Panc1 (cell line): ENCODE results near the gene ZNF419. TPM values are rescaled to one million over a fixed set of nuclear protein-coding genes. Genes with fewer than 3 reads are reported as not detected.
"Not testable (repeated sequence)": the region's sequence is repeated elsewhere in the genome, so short reads cannot be mapped to it uniquely, and the experiment has no call there.

ENCODE experiments used
- ATAC-seq: fragments of 200-7000 bp; cut with Tn5 transposase; 2 replicates; pipeline ENCODE4 v1.9.1; 2020; ENCODE audit warnings: mild to moderate bottlenecking, moderate library complexity
- BruUV-seq: library from RNA; stranded (reverse); fragments of 400-500 nt; replicated peaks from 2 replicates; lab custom pipeline; 2021; lab: Mats Ljungman, UMichigan
- CTCF ChIA-PET: fragments of 300-600 bp; sonication (Branson Sonifier 250); formaldehyde crosslinking; loops from one replicate; lab custom pipeline; 2022; ENCODE audit warnings: antibody characterized with exemption; lab: Charles Lee
- POLR2A ChIA-PET: fragments of 300-600 bp; sonication (Branson Sonifier 250); formaldehyde crosslinking; loops from one replicate; lab custom pipeline; 2022; ENCODE audit warnings: antibody characterized with exemption; lab: Charles Lee
- DNase-seq: peaks from one replicate; pipeline ENCODE4 v3.0.0-alpha.2; 2010; ENCODE audit warnings: low read depth, low spot score
- H3K27ac ChIP-seq: 2 replicates; pipeline ENCODE4 v1.5.1; 2011; ENCODE audit warnings: mild to moderate bottlenecking, low read length, inconsistent platforms
- H3K27me3 ChIP-seq: fragments of 200-500 bp; sonication (Bioruptor generic); 2 replicates; pipeline ENCODE4 v1.6.0; 2014; ENCODE audit warnings: low read length, inconsistent platforms; ENCODE audit not compliant: control insufficient read depth, insufficient read depth
- H3K36me3 ChIP-seq: fragments of 200-500 bp; sonication (Bioruptor generic); 2 replicates; pipeline ENCODE4 v1.5.1; 2014; ENCODE audit warnings: inconsistent platforms, mild to moderate bottlenecking, low read length, moderate library complexity; ENCODE audit not compliant: control insufficient read depth, insufficient read depth
- H3K4me1 ChIP-seq: 2 replicates; pipeline ENCODE4 v1.5.1; 2011; ENCODE audit warnings: inconsistent platforms, mild to moderate bottlenecking, low read length, moderate library complexity; ENCODE audit not compliant: control insufficient read depth, insufficient read depth
- H3K4me3 ChIP-seq, 2 experiments: 2 replicates each; pipeline ENCODE4 v1.5.1; 2011 to 2012; ENCODE audit warnings: low read depth in 2 of 2, low read length in 2 of 2, mild to moderate bottlenecking in 2 of 2, inconsistent platforms in 1 of 2, moderate library complexity in 1 of 2
- H3K9me3 ChIP-seq: fragments of 200-500 bp; sonication (Bioruptor generic); 2 replicates; pipeline ENCODE4 v1.5.1; 2014; ENCODE audit warnings: low read depth, mild to moderate bottlenecking, inconsistent platforms, low read length, moderate library complexity; ENCODE audit not compliant: control insufficient read depth, insufficient read depth
- POLR2AphosphoS5 ChIP-seq: IDR thresholded peaks from 2 replicates; pipeline ENCODE4 v1.6.1; 2012; ENCODE audit warnings: mild to moderate bottlenecking, low read depth, low read length, moderate library complexity
- SIN3A ChIP-seq: IDR thresholded peaks from 2 replicates; pipeline ENCODE4 v1.6.1; 2012; ENCODE audit warnings: low read depth, mild to moderate bottlenecking, low read length, moderate library complexity, borderline replicate concordance; ENCODE audit not compliant: insufficient read depth
- in situ Hi-C: cut with HindIII; loops from 2 replicates; pipeline ENCODE4 v1.10.0; 2016; ENCODE audit warnings: low sequenced_read_pairs, low pct_unique_long_range_greater_than_20kb
- intact Hi-C: fragments of 100-400 bp; cut with micrococcal nuclease; formaldehyde crosslinking; loops from one replicate; pipeline ENCODE4 v1.10.0; 2022; ENCODE audit not compliant: unreplicated experiment
- total RNA-seq: library from RNA; stranded (reverse); gene quantifications from one replicate; pipeline ENCODE4 v1.2.1, GENCODE V29; 2021; ENCODE audit not compliant: unreplicated experiment
- TF ChIP-seq, protein P1 (sequence below): fragments of 450-650 bp; IDR thresholded peaks from 2 replicates; pipeline ENCODE4 v1.5.1; 2017; ENCODE audit warnings: mild to moderate bottlenecking

ZNF419 gene
- total RNA-seq, 1 experiment from 2014 or later = 14.0 TPM

DNA sequence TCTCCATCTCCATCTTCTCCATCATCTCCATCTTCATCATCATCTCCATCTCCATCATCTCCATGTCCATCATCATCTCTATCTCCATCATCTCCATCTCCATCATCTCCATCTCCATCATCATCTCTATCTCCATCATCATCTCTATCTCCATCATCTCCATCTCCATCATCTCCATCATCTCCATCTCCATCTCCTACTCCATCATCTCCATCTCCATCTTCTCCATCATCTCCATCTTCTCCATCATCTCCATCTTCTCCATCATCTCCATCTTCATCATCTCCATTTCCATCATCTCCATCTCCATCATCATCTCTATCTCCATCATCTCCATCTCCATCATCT is 11.8 kb downstream of the ZNF419 start:
- CTCF ChIA-PET, ATAC-seq, H3K36me3 ChIP-seq, BruUV-seq, POLR2A ChIA-PET, H3K4me1 ChIP-seq, DNase-seq, intact Hi-C loops, H3K9me3 ChIP-seq, H3K27me3 ChIP-seq, H3K27ac ChIP-seq, in situ Hi-C loops: not testable (repeated sequence)
- peak overlapping the region; percentile 61 to 69; a peak in 2 of 4 replicates for H3K4me3 ChIP-seq

GRCh38 chr19:57499680-57500395 is 12.3 kb downstream of the ZNF419 start, which contains the start of gene ZNF773:
Gene ZNF773, plus strand, starts transcription at chr19:57499938. Its CDS starts 143 bp downstream, at chr19:57500081.
- H3K27me3 ChIP-seq, intact Hi-C loops, BruUV-seq, H3K4me1 ChIP-seq, H3K36me3 ChIP-seq, H3K9me3 ChIP-seq, CTCF ChIA-PET, in situ Hi-C loops: not testable (repeated sequence)
- POLR2A ChIA-PET = interaction anchor here (0.6 kb wide), 1 partner anchor 241 kb away, joined by 6 read pairs; no protein-coding TSS in a partner anchor
- peak within 1 kb of the TSS; percentile 61 to 69 for H3K4me3 ChIP-seq
- TF ChIP-seq SIN3A (0 out of 2 replicates have a peak, but pooled peaks have one; percentile 67), POLR2AphosphoS5 (peak; percentile 93)
- H3K27ac ChIP-seq = peak within 1 kb of the TSS; percentile 57
- DNase-seq = peak; percentile 81
- peak; percentile 100 for ATAC-seq

- Histone ChIP-seq H3K27ac (peak overlapping the region; percentile 39; the same call in 1 of the 2 replicates), H3K4me3 (peak overlapping the region; percentile 60 to 61)
- DNase-seq, in situ Hi-C loops, H3K9me3 ChIP-seq, CTCF ChIA-PET, H3K36me3 ChIP-seq, ATAC-seq, intact Hi-C loops, H3K4me1 ChIP-seq, H3K27me3 ChIP-seq: not testable (repeated sequence)
- TSS peak; percentile 62 for BruUV-seq
- POLR2A ChIA-PET = interaction anchor here (0.6 kb wide), 1 partner anchor 240 kb away, joined by 6 read pairs; no protein-coding TSS in a partner anchor
These were observed 12.8 kb downstream of the ZNF419 start for GRCh38 chr19:57500400-57500799.

- Histone ChIP-seq H3K36me3 (peaks cover 8% of the 10 kb centered on the region; the same call in 1 of the 2 replicates), H3K9me3 (peaks cover 41% of the 10 kb centered on the region; the same call in 1 of the 2 replicates), H3K27me3 (no peaks in the 10 kb centered on the region), H3K4me3 (no peak overlapping the region), H3K4me1 (no peaks in the 10 kb centered on the region), H3K27ac (no peak overlapping the region)
- TF ChIP-seq, protein P1, sequence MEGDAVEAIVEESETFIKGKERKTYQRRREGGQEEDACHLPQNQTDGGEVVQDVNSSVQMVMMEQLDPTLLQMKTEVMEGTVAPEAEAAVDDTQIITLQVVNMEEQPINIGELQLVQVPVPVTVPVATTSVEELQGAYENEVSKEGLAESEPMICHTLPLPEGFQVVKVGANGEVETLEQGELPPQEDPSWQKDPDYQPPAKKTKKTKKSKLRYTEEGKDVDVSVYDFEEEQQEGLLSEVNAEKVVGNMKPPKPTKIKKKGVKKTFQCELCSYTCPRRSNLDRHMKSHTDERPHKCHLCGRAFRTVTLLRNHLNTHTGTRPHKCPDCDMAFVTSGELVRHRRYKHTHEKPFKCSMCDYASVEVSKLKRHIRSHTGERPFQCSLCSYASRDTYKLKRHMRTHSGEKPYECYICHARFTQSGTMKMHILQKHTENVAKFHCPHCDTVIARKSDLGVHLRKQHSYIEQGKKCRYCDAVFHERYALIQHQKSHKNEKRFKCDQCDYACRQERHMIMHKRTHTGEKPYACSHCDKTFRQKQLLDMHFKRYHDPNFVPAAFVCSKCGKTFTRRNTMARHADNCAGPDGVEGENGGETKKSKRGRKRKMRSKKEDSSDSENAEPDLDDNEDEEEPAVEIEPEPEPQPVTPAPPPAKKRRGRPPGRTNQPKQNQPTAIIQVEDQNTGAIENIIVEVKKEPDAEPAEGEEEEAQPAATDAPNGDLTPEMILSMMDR = no peak
- TF ChIP-seq SIN3A = no peak
- intact Hi-C loops (no loop called here), in situ Hi-C loops (no loop called here)
- ATAC-seq (no peak), DNase-seq (no peak)
- ChIA-PET CTCF (no interaction called here), POLR2A (no interaction called here)
- BruUV-seq = no TSS peak
These were observed 18.6 kb downstream of the ZNF419 start for GRCh38 chr19:57506163-57506562.
